GM19193 (cell line): ENCODE data around the gene ZNF558.

Source experiments
- POLR2A ChIP-seq: IDR thresholded peaks from 4 replicates; pipeline ENCODE4 v1.6.1; 2011; ENCODE audit not compliant: insufficient read depth, insufficient read length; ENCODE audit errors: extremely low read depth

ZNF558 gene

GRCh38 chr19:8820234-8820633, 11.9 kb downstream of the ZNF558 start:
- TF ChIP-seq POLR2A: no peak

GRCh38 chr19:8815780-8816179, 16.3 kb downstream of the ZNF558 start:
- no peak for TF ChIP-seq POLR2A

GRCh38 chr19:8814176-8814575, 17.9 kb downstream of the ZNF558 start:
- TF ChIP-seq POLR2A: no peak

- TF ChIP-seq POLR2A: no peak
Measured at GRCh38 chr19:8811315-8812172, 20.6 kb downstream of the ZNF558 start.

- TF ChIP-seq POLR2A: no peak
Measured at GRCh38 chr19:8806661-8807060, 25.4 kb downstream of the ZNF558 start.

- no peak for TF ChIP-seq POLR2A
Measured at GRCh38 chr19:8794823-8795222, 37.3 kb downstream of the ZNF558 start.
